GOT3 (cell line): Measurements from ENCODE around the gene MLH3.

Source experiments
- DNase-seq: peaks from one replicate; lab custom pipeline; 2025; ENCODE audit warnings: mixed read lengths; lab: John Stamatoyannopoulos, UW

The MLH3 gene

GRCh38 chr14:74984236-74985027 is 66.8 kb downstream of the MLH3 start:
- no peak for DNase-seq

- no peak for DNase-seq
Measured at GRCh38 chr14:74983343-74983742, 67.9 kb downstream of the MLH3 start.

- DNase-seq, result no peak
Measured at GRCh38 chr14:74982661-74983060, 68.6 kb downstream of the MLH3 start.

GRCh38 chr14:74981833-74982232 is 69.4 kb downstream of the MLH3 start:
- DNase-seq, result no peak

- no peak for DNase-seq
Measured at GRCh38 chr14:74981462-74981782, 69.8 kb downstream of the MLH3 start.

GRCh38 chr14:74980731-74981461 is 70.4 kb downstream of the MLH3 start:
- DNase-seq, result no peak

- no peak for DNase-seq
Measured at GRCh38 chr14:74980398-74980730, 70.9 kb downstream of the MLH3 start.

- DNase-seq, result no peak
Measured at GRCh38 chr14:74979442-74980397, 71.5 kb downstream of the MLH3 start.

GRCh38 chr14:74979029-74979428 is 72.2 kb downstream of the MLH3 start:
- no peak for DNase-seq

- DNase-seq, result no peak
Measured at GRCh38 chr14:74978416-74978947, 72.8 kb downstream of the MLH3 start.

- DNase-seq, result no peak
Measured at GRCh38 chr14:74977901-74978385, 73.3 kb downstream of the MLH3 start.

GRCh38 chr14:74977164-74977900 is 73.9 kb downstream of the MLH3 start:
- no peak for DNase-seq

GRCh38 chr14:74976264-74977113 is 74.8 kb downstream of the MLH3 start:
- no peak for DNase-seq

GRCh38 chr14:74975059-74975810 is 76.0 kb downstream of the MLH3 start:
- DNase-seq, result no peak

- no peak for DNase-seq
Measured at GRCh38 chr14:74974364-74975058, 76.8 kb downstream of the MLH3 start.

GRCh38 chr14:74973905-74974363 is 77.3 kb downstream of the MLH3 start:
- no peak for DNase-seq

- no peak for DNase-seq
Measured at GRCh38 chr14:74973003-74973653, 78.1 kb downstream of the MLH3 start.

GRCh38 chr14:74968811-74969210 is 82.5 kb downstream of the MLH3 start:
- DNase-seq, result no peak
